GM19467 (cell line): ENCODE data around the gene KRIT1.
"Not testable (repeated sequence)": the region's sequence is repeated elsewhere in the genome, so short reads cannot be mapped to it uniquely, and the experiment has no call there.

ENCODE experiments used
- ATAC-seq: cut with Tn5 transposase; IDR thresholded peaks from one replicate; pipeline ENCODE4 v1.9.1; 2021; ENCODE audit warnings: mild to moderate bottlenecking, moderate library complexity; ENCODE audit not compliant: unreplicated experiment

Gene KRIT1

GRCh38 chr7:92250603-92251002 is 4.9 kb upstream of the KRIT1 start:
- ATAC-seq: no peak

GRCh38 chr7:92246360-92247101 is 817 bp upstream of the KRIT1 start:
- ATAC-seq: peak; percentile 24

- peak; percentile 9 for ATAC-seq
Observed at GRCh38 chr7:92244808-92245486, 767 bp downstream of the KRIT1 start.

GRCh38 chr7:92242972-92243371 is 2.7 kb downstream of the KRIT1 start:
- ATAC-seq: no peak

GRCh38 chr7:92230547-92230946 is 15.2 kb downstream of the KRIT1 start:
- ATAC-seq: no peak

- ATAC-seq: no peak
Observed at GRCh38 chr7:92228742-92229141, 17.0 kb downstream of the KRIT1 start.

- no peak for ATAC-seq
Observed at GRCh38 chr7:92228100-92228499, 17.6 kb downstream of the KRIT1 start.

- no peak for ATAC-seq
Observed at GRCh38 chr7:92226981-92227380, 18.7 kb downstream of the KRIT1 start.

- ATAC-seq: no peak
Observed at GRCh38 chr7:92221766-92222165, 23.9 kb downstream of the KRIT1 start.

GRCh38 chr7:92206672-92207071 is 39.0 kb downstream of the KRIT1 start:
- ATAC-seq: no peak

- ATAC-seq: no peak
Observed at GRCh38 chr7:92205987-92206386, 39.7 kb downstream of the KRIT1 start.

- ATAC-seq: no peak
Observed at GRCh38 chr7:92200791-92201190, 44.9 kb downstream of the KRIT1 start.

GRCh38 chr7:92192326-92192725 is 53.4 kb downstream of the KRIT1 start:
- no peak for ATAC-seq

- ATAC-seq: not testable (repeated sequence)
Observed at GRCh38 chr7:92189246-92189645, 56.5 kb downstream of the KRIT1 start.

GRCh38 chr7:92184294-92184693 is 61.4 kb downstream of the KRIT1 start:
- ATAC-seq: not testable (repeated sequence)

- ATAC-seq: peak; percentile 98
Observed at GRCh38 chr7:92178928-92179924, 66.5 kb downstream of the KRIT1 start, which contains the start of gene LRRD1. Gene LRRD1, minus strand, starts transcription at chr7:92179142. Its CDS starts 13,940 bp downstream, at chr7:92165202.

- ATAC-seq: no peak
Observed at GRCh38 chr7:92177362-92177761, 68.4 kb downstream of the KRIT1 start.

GRCh38 chr7:92169529-92169928 is 76.2 kb downstream of the KRIT1 start:
- ATAC-seq: not testable (repeated sequence)

- ATAC-seq: no peak
Observed at GRCh38 chr7:92161271-92161670, 84.4 kb downstream of the KRIT1 start.

- no peak for ATAC-seq
Observed at GRCh38 chr7:92158660-92159575, 86.8 kb downstream of the KRIT1 start.
